IPS-18c (cell line): Measurements from ENCODE around the gene RNPC3.

Experiments used
- H3K4me3 ChIP-seq: 2 replicates; pipeline ENCODE4 v1.7.0; 2013; ENCODE audit warnings: low read depth, mild to moderate bottlenecking, low read length, moderate library complexity; ENCODE audit not compliant: insufficient read depth
- H3K9me3 ChIP-seq: one replicate; pipeline ENCODE4 v1.6.1; 2013; ENCODE audit warnings: mild to moderate bottlenecking, low read length, moderate library complexity; ENCODE audit not compliant: control insufficient read depth, insufficient read depth

RNPC3 gene, protein sequence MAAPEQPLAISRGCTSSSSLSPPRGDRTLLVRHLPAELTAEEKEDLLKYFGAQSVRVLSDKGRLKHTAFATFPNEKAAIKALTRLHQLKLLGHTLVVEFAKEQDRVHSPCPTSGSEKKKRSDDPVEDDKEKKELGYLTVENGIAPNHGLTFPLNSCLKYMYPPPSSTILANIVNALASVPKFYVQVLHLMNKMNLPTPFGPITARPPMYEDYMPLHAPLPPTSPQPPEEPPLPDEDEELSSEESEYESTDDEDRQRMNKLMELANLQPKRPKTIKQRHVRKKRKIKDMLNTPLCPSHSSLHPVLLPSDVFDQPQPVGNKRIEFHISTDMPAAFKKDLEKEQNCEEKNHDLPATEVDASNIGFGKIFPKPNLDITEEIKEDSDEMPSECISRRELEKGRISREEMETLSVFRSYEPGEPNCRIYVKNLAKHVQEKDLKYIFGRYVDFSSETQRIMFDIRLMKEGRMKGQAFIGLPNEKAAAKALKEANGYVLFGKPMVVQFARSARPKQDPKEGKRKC

DNA sequence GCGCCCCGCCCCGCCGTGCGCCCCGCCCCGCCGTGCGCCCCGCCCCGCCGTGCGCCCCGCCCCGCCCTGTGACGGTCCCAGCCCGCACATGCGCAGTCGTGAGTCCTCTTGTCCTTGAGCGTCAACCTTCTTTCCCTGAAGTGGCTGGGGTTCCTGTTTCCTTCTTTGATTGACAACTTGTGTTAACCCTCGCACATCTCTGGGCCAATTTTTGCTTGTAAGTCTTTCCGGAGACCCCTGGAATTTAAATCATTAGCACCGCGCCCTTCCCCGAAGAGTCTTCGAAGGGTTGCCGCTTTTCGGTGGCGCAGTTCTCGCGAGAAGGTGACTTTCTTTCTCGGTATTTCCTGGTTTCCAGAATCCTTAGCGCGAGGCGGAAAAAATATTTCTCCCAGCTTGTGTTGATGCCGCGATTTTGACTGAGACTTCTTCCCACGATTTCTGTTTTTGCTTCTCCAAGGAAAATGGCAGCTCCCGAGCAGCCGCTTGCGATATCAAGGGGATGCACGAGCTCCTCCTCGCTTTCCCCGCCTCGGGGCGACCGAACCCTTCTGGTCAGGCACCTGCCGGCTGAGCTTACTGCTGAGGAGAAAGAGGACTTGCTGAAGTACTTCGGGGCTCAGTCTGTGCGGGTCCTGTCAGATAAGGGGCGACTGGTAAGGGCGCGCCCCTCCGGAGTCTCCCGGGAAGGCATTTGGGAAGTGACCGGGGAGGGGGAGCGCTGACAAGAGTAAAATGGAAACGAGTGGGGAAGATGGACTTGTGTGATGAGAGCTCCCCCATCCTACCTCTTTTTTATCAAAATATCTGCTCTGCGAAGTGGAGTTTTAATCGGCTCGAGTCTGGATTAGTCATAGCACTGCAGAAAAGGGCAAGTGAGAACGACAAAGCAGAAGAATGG lies at the start of gene RNPC3:
TSS of gene RNPC3 (plus strand) at position 93 of the 901 bp plus-strand sequence. CDS start at position 465, 372 bp downstream.
- peak within 1 kb of the TSS; percentile 95 for H3K4me3 ChIP-seq
- H3K9me3 ChIP-seq = no peaks in the 10 kb centered on the region

DNA sequence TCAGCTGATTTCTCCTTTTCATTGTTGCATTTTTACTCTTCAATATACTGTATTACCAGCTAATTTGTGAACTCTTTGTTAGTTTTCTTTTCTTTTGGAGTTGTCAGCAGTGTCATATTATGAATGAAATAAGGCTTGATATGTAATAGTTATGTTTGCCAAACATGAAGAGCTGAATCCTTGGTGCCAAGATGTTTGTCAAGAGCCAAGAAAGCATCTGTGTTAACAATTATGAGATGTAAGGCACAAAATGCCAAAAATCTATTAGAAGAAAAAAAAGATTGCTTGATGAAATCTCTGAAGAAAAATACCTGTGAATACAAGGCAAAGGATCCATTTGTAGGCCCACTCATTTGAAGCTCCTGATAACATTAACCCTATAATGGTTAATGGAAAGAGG lies 48.4 kb upstream of the RNPC3 start:
- H3K9me3 ChIP-seq = no peaks in the 10 kb centered on the region
- no peak overlapping the region for H3K4me3 ChIP-seq

DNA sequence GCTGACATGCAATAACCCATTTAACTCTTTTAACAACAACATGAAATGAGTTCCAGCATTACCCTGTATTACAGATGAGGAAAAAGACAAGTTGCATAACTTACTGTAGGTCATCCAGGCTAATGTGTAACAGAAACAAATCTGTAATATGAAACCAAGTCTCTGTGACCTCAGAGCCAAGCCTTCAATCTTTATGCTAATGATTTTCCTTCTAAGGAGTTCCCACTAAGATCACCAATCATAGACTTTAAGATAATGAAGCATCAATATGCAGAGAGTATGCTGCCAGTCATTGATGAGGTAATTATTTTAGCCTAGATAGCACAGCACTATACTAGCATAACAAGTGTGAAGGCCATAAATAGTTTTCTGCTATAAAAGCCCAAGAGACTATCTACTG lies 35.6 kb upstream of the RNPC3 start:
- Histone ChIP-seq H3K4me3 (no peak overlapping the region), H3K9me3 (no peaks in the 10 kb centered on the region)

DNA sequence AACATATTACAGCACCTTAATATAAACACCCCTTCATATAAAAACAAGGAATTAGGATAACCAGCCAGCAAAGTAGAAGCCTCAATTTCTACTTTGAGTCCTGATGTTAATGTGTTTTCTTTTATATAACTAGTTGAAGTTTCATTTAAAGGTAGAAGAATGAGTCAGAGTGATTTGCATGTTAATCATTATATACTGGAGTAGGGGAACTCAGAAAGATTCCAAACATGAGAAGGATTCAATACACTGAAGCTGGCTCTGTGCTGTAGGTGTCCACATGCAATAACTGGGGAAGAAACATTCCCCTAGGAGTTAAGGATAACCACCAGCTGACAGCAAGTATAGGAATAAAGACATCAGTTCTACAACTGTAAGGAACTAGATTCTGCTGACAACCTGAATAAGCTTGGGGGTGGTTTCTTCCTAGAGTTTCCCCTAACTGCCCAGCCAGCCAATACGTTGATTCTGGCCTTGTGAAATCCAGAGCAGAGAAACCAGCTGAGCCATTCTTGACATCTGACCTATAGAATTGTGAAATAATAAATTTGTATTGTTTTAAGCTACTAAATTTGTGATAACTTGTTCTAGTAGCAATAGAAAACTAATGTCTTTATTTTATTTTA lies 33.4 kb upstream of the RNPC3 start:
- Histone ChIP-seq H3K4me3 (no peak overlapping the region), H3K9me3 (no peaks in the 10 kb centered on the region)

DNA sequence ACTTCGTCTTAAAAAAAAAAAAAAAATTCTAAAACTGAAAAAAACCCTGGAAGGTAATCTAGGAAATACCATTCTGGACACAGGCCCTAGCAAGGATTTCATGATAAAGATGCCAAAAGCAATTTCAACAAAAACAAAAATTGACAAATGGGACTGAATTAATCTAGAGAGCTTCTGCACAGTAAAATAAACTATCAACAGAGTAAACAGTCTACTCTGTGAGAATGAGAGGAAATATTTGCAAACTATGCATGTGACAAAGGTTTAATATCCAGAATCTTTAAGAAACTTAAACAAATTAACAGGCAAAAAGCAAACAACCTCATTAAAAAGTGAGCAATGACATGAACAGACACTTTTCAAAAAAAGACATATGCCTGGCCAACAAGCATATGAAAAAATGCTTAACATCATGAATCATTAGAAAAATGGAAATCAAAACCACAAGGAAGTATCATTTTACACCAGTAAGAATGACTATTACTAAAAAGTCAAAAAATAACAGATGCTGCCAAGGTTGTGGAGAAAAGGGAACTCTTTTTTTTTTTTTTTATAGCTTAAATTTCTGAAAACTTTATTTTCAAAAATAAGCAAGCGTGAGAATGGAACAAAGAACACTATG lies 29.4 kb upstream of the RNPC3 start:
- H3K4me3 ChIP-seq = no peak overlapping the region
- no peaks in the 10 kb centered on the region for H3K9me3 ChIP-seq

DNA sequence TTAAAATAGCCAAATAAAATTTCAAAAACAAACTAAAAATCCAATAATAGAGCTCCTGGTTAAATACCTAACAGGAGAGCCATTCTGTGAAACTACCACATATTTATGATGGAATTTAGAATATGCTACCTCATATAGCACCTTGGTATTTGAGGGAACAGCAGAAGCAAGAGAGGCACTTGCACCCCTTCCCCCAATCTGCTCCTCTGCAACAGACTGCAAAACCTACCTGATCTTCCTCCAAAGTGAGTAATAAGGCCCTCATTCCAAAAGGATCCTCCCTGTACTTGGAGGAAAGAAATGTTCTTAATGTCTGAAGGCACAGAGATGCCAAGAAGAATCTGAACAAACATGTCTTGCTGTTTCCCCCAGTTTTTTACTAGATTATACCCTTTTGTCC lies 28.1 kb upstream of the RNPC3 start:
- Histone ChIP-seq H3K4me3 (no peak overlapping the region), H3K9me3 (no peaks in the 10 kb centered on the region)

DNA sequence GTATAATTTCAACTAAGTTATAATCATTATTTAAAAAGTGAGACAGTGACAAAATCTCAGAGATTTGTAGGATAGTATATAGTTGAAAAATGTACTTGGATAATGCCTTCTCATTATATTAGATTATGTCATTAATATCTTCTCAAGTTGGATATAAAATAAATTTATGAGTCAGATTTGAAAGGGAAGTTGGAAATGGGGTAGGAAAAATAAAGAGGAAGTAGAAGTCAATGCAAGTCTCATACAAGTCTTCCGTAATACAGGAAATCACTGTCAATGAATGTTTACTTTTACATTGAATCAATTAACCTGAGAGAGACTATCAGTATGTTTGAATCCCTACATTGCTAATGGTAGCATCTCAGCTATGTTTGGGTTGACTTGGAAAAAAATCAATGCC lies 16.2 kb upstream of the RNPC3 start:
- Histone ChIP-seq H3K4me3 (no peak overlapping the region), H3K9me3 (no peaks in the 10 kb centered on the region)

DNA sequence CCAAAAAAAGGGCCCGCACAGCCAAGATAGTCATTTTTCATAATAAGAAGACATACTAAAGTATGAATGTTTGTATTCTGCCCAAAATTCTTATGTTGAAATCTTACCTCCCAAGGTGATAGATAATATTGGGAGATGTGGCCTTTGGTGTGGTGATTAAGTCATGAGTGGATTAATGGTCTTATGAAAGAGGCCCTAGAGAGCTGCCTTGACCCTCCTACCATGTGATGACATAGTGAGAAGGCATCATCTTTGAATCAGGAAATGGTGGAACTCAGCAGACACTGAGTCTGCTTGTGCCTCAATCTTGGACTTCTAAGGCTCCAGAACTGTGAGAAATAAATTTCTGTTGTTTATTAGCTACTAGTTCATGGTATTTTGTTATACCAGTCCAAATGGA lies 11.8 kb upstream of the RNPC3 start:
- H3K9me3 ChIP-seq = no peaks in the 10 kb centered on the region
- H3K4me3 ChIP-seq = no peak overlapping the region

DNA sequence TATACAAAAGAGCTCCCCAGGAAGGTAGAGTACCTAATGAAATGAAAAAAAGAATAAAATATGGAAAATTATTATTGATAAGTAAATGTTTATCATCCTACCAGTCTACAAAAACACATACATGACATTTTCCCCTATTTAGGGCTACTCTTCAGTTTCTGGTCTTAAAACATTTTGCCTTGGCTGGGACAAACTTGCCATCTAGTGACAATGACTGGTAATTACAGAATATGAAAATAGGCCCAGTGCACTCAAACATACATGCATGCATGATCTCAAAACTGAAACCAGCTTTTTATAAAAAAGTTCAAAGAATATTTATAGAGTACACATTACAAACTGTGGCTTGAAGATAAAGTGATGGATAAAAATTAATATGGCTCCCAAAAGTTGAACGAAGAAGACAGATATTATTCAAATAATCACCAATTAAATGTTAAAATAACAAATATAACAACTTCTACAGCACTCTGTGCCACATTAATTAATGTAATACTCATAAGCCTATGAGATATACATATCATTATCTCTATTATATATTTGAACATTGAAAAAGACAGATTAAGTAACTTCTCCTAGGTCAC lies 10.5 kb upstream of the RNPC3 start:
- Histone ChIP-seq H3K4me3 (no peak overlapping the region), H3K9me3 (no peaks in the 10 kb centered on the region)

DNA sequence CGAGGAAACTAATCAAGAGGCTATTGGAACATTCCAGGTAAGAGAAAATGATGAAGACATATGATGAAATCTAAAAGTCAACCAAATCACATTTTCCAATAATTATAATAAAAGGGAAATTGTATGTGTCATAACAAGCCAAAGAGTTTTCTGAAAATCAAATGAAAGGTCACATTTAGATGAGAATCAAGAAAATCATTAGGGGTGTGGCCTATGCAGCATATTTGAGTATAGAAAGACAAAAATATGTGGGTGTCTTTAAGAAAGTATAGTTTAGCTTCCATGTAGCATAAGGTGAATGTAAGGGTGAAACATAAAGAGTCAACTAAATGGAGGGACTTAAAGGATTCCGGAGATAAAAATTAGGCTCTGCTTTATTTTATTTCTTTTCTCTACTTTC lies 9.2 kb upstream of the RNPC3 start:
- Histone ChIP-seq H3K9me3 (no peaks in the 10 kb centered on the region), H3K4me3 (no peak overlapping the region)

DNA sequence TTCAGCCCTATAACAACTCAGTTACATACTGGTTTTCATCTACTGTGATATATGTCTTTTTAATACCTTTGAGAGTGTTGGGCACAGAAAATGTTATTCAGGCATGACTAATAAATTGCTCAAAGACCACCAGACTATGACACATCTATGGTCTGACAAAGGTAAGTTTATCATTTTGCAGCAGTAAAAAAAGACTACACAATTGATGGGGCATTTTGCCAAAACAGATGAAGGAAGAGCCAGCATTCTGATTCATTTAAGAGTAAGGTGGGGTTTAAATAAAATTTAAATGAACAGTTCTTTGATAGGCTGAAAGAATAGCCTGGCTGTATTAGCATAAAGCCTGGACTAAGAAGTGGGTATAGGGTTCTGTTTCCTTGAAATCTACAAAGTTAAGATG lies 8.8 kb upstream of the RNPC3 start:
- no peaks in the 10 kb centered on the region for H3K9me3 ChIP-seq

DNA sequence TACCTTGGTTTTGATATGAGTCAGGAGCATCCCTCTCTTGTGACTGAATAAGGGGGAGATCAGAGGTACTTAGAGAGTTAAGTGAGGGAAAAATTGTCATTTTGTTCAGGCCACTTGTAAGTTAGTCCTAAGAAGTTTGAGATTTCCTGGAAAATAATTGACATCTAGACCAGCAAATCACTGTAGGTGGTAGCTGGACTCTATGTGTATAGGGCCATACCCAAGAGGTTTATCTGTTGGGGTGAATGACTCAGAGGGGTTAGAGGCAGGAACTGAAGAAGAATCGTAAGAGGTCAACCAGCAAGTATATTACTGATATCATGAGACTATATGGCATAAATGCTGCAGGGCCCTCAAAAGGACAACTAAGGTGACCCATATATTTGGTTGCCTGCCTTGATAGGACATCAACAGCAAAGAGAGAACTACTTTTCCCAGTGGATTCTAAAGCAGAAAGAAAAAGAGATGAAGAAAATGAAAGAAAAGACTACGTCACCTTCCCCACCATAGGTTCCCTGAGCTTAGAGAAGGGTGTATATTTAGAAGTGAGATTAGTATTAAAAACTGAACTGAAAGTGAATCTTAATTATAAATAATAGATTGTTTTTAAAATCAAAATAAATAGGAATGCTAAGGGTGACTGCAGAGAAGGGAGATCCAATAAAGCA lies 8.0 kb upstream of the RNPC3 start:
- H3K4me3 ChIP-seq = no peak overlapping the region

More for the DNA sequence above, 8.8 kb upstream of the RNPC3 start:
- H3K4me3 ChIP-seq = no peak overlapping the region

DNA sequence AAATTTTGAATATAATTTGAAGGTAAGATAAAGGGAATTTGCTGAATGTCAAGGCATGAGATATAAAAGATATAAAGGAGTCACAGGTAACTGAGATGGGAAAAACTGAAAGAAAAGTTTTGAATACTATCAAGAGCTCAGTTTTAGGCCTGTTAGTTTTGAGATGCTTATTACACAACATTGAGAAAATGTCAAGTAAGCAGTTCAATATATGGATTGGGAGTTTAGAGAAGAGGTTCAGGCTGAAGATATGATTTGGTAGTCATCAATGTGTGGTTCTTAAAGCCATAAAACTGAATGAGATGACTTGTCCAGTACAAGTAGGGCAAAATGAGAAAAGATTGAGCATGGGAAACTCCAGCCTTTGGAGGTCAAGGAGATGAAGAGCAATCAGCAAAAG lies 4.7 kb upstream of the RNPC3 start:
- Histone ChIP-seq H3K9me3 (no peaks in the 10 kb centered on the region), H3K4me3 (no peak overlapping the region)

More for the DNA sequence above, 8.0 kb upstream of the RNPC3 start:
- no peaks in the 10 kb centered on the region for H3K9me3 ChIP-seq

DNA sequence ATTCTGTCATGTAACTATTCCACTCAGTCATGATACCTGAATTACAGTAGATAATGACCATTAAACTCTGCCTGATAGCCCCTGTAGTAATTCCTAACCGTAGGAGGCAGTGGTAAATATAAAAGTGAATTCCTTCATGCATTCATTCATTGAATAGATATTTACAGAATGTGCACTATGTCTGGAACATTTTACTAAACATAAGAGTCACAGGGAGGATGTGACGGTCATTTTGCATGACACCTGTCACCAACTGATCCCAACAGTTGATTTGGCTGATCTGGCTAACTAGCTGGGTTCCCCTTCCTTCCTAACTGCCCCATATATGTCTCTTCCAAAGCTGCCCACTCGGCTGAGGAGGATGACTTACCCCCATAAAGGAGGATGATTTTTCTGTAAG lies 2.2 kb upstream of the RNPC3 start:
- no peak overlapping the region for H3K4me3 ChIP-seq
- no peaks in the 10 kb centered on the region for H3K9me3 ChIP-seq

DNA sequence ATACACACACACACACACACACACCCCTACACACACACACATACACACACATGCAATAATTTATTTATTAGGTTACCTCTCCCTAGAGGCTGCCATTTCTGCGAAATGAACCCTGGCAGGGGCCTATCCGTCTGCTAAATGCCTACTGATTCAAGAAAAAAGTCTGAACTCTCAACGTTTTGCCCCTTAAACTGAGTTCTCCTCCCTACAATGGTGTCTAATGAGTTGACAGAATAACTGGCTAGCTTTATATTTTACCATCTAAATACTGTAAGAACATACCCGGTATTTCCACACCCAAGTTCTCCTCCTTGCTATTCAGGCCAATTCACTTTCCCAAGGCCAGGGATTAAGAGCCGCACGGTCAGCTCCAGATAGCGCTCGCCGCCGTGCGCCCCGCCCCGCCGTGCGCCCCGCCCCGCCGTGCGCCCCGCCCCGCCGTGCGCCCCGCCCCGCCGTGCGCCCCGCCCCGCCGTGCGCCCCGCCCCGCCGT lies 339 bp upstream of the RNPC3 start:
- peak overlapping the region; percentile 29; the same call in 1 of the 2 replicates for H3K4me3 ChIP-seq
- H3K9me3 ChIP-seq = no peaks in the 10 kb centered on the region

DNA sequence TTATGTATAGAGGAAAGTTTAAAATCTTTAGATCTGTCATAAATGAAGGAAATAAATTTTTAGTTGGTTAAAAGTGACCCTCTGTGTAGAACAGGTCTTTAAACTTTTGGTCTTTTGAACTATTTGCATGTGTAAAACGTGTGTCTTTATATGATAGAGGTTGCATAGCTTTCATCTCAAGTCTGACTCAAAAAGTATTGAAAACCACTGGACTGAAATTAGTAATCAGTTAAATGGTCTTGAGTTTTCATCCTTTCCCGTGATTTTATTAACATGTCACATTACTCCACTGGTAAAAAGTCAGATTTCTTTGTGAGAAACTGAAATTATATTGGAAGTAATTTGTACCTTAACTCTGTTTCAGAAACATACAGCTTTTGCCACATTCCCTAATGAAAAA lies 1.8 kb downstream of the RNPC3 start:
- H3K4me3 ChIP-seq = no peak overlapping the region

More for the DNA sequence above, 1.8 kb downstream of the RNPC3 start:
- H3K9me3 ChIP-seq = no peaks in the 10 kb centered on the region
